Naive B cell (primary cell): ENCODE measurements around the gene RCOR3. TPM values are rescaled to one million over a fixed set of nuclear protein-coding genes. Genes with fewer than 3 reads are reported as not detected.
A peak's percentile ranks its signal among the peaks of the same experiment; 100 is the strongest.

ENCODE experiments used
- ATAC-seq, 2 donors: fragments of 150-1000 bp; cut with Tn5 transposase; 2 replicates each; pipeline ENCODE4 v1.10.0; 2021; ENCODE audit warnings: low read depth in 2 of 2, mild to moderate bottlenecking in 2 of 2, moderate library complexity in 2 of 2
- DNase-seq: peaks from one replicate; pipeline ENCODE4 v3.0.0; 2022
- H3K27ac Mint-ChIP-seq, 6 donors: one replicate each; pipeline ENCODE4 v1.8.0; 2020 to 2022; ENCODE audit warnings: mild to moderate bottlenecking in 6 of 6, mixed read lengths in 6 of 6, moderate library complexity in 5 of 6, inconsistent platforms in 2 of 6
- H3K27me3 Mint-ChIP-seq, 3 donors: one replicate each; pipeline ENCODE4 v1.8.0; 2021 to 2022; ENCODE audit warnings: mixed read lengths in 3 of 3, mild to moderate bottlenecking in 1 of 3
- H3K36me3 Mint-ChIP-seq, 2 donors: one replicate each; pipeline ENCODE4 v1.8.0; 2020 to 2022; ENCODE audit warnings: mixed read lengths in 2 of 2, inconsistent platforms in 1 of 2, mild to moderate bottlenecking in 1 of 2
- H3K4me1 Mint-ChIP-seq, 3 donors: one replicate each; pipeline ENCODE4 v1.8.0; 2020 to 2022; ENCODE audit warnings: mixed read lengths in 3 of 3, inconsistent platforms in 1 of 3, mild to moderate bottlenecking in 1 of 3, moderate library complexity in 1 of 3
- H3K4me3 Mint-ChIP-seq, 8 donors: one replicate each; pipeline ENCODE4 v1.8.0; 2020 to 2022; ENCODE audit warnings: mild to moderate bottlenecking in 8 of 8, mixed read lengths in 8 of 8, moderate library complexity in 8 of 8, inconsistent platforms in 2 of 8
- H3K9me3 Mint-ChIP-seq, 7 donors: one replicate each; pipeline ENCODE4 v1.8.0; 2020 to 2022; ENCODE audit warnings: mixed read lengths in 7 of 7, mild to moderate bottlenecking in 5 of 7, inconsistent platforms in 2 of 7, moderate library complexity in 1 of 7
- polyA plus RNA-seq, 6 donors: library from polyadenylated mRNA; unstranded; fragments of 300-500 nt; fragmentation: Illumina TruSeq; gene quantifications; one replicate each; pipeline ENCODE4 v1.2.3, GENCODE V29; 2021; ENCODE audit warnings: low read depth in 6 of 6

The RCOR3 gene
- polyA plus RNA-seq, 6 donors from 2014 or later = 16.6 to 43.1 (median 29.5) TPM

GRCh38 chr1:211279340-211279739 is 20.2 kb downstream of the RCOR3 start:
- H3K9me3 Mint-ChIP-seq = no peaks in the 10 kb centered on the region
- no peak for ATAC-seq
- no peak overlapping the region for H3K4me3 Mint-ChIP-seq
- no peaks in the 10 kb centered on the region for H3K36me3 Mint-ChIP-seq
- H3K4me1 Mint-ChIP-seq = no peaks in the 10 kb centered on the region
- peak overlapping the region in 1 of 6 donors; percentile 18 for H3K27ac Mint-ChIP-seq
- no peaks in the 10 kb centered on the region for H3K27me3 Mint-ChIP-seq
- DNase-seq = no peak

- Mint-ChIP-seq H3K36me3 (peaks cover 0 to 13% of the 10 kb centered on the region in 2 donors), H3K27ac (no peak overlapping the region), H3K9me3 (no peaks in the 10 kb centered on the region), H3K4me3 (no peak overlapping the region), H3K4me1 (no peaks in the 10 kb centered on the region), H3K27me3 (no peaks in the 10 kb centered on the region)
- DNase-seq = no peak
- no peak for ATAC-seq
These were observed 21.7 kb downstream of the RCOR3 start for GRCh38 chr1:211280910-211281309.

- peaks cover 0 to 15% of the 10 kb centered on the region in 2 donors for H3K36me3 Mint-ChIP-seq
- no peak overlapping the region for H3K27ac Mint-ChIP-seq
- DNase-seq (no peak), ATAC-seq (no peak)
- H3K4me1 Mint-ChIP-seq = no peaks in the 10 kb centered on the region
- H3K27me3 Mint-ChIP-seq = no peaks in the 10 kb centered on the region
- H3K9me3 Mint-ChIP-seq = no peaks in the 10 kb centered on the region
- no peak overlapping the region for H3K4me3 Mint-ChIP-seq
These were observed 22.3 kb downstream of the RCOR3 start for GRCh38 chr1:211281320-211282022.

- Mint-ChIP-seq H3K4me1 (peaks cover 4 to 5% (median 4%) of the 10 kb centered on the region in 3 donors), H3K27me3 (no peaks in the 10 kb centered on the region), H3K36me3 (peaks cover 0 to 15% of the 10 kb centered on the region in 2 donors), H3K4me3 (no peak overlapping the region), H3K27ac (no peak overlapping the region), H3K9me3 (no peaks in the 10 kb centered on the region)
- ATAC-seq = no peak
- DNase-seq = no peak
These were observed 22.8 kb downstream of the RCOR3 start for GRCh38 chr1:211282023-211282373.

GRCh38 chr1:211285196-211285595 is 26.0 kb downstream of the RCOR3 start:
- no peak overlapping the region for H3K4me3 Mint-ChIP-seq
- H3K27me3 Mint-ChIP-seq = no peaks in the 10 kb centered on the region
- no peaks in the 10 kb centered on the region for H3K9me3 Mint-ChIP-seq
- DNase-seq (no peak), ATAC-seq (no peak)
- peaks cover 8 to 10% (median 8%) of the 10 kb centered on the region in 3 donors for H3K4me1 Mint-ChIP-seq
- no peak overlapping the region for H3K27ac Mint-ChIP-seq
- peaks cover 10 to 24% of the 10 kb centered on the region in 2 donors for H3K36me3 Mint-ChIP-seq

- Mint-ChIP-seq H3K36me3 (peaks cover 24 to 26% of the 10 kb centered on the region in 2 donors), H3K27ac (peak overlapping the region in 1 of 6 donors; percentile 41), H3K9me3 (no peaks in the 10 kb centered on the region), H3K4me3 (no peak overlapping the region), H3K4me1 (peaks cover 8 to 13% (median 10%) of the 10 kb centered on the region in 3 donors), H3K27me3 (no peaks in the 10 kb centered on the region)
- ATAC-seq (no peak), DNase-seq (no peak)
These were observed 28.1 kb downstream of the RCOR3 start for GRCh38 chr1:211287218-211287617.

GRCh38 chr1:211292411-211292810 is 33.2 kb downstream of the RCOR3 start:
- Mint-ChIP-seq H3K4me1 (peaks cover 0 to 11% (median 1%) of the 10 kb centered on the region in 3 donors), H3K27ac (no peak overlapping the region), H3K9me3 (no peaks in the 10 kb centered on the region), H3K27me3 (no peaks in the 10 kb centered on the region), H3K4me3 (no peak overlapping the region), H3K36me3 (peaks cover 16 to 42% of the 10 kb centered on the region in 2 donors)
- DNase-seq (no peak), ATAC-seq (no peak)

- no peak overlapping the region for H3K4me3 Mint-ChIP-seq
- no peaks in the 10 kb centered on the region for H3K9me3 Mint-ChIP-seq
- no peaks in the 10 kb centered on the region for H3K27me3 Mint-ChIP-seq
- DNase-seq = no peak
- no peak overlapping the region for H3K27ac Mint-ChIP-seq
- peaks cover 28 to 55% of the 10 kb centered on the region in 2 donors for H3K36me3 Mint-ChIP-seq
- ATAC-seq = no peak
- peaks cover 0 to 8% (median 6%) of the 10 kb centered on the region in 3 donors for H3K4me1 Mint-ChIP-seq
These were observed 37.2 kb downstream of the RCOR3 start for GRCh38 chr1:211296396-211296795.

- no peaks in the 10 kb centered on the region for H3K27me3 Mint-ChIP-seq
- no peak for DNase-seq
- peaks cover 18 to 24% of the 10 kb centered on the region in 2 donors for H3K36me3 Mint-ChIP-seq
- no peak overlapping the region for H3K4me3 Mint-ChIP-seq
- ATAC-seq = no peak
- H3K4me1 Mint-ChIP-seq = peaks cover 0 to 6% (median 0%) of the 10 kb centered on the region in 3 donors
- peak overlapping the region in 1 of 6 donors; percentile 6 for H3K27ac Mint-ChIP-seq
- H3K9me3 Mint-ChIP-seq = no peaks in the 10 kb centered on the region
These were observed 45.9 kb downstream of the RCOR3 start for GRCh38 chr1:211305044-211305443.

GRCh38 chr1:211309617-211310016 is 50.5 kb downstream of the RCOR3 start:
- H3K27ac Mint-ChIP-seq = peak overlapping the region in 3 of 6 donors; percentile 35 to 67 (median 48)
- ATAC-seq (no peak), DNase-seq (no peak)
- H3K4me1 Mint-ChIP-seq = no peaks in the 10 kb centered on the region
- no peaks in the 10 kb centered on the region for H3K27me3 Mint-ChIP-seq
- H3K4me3 Mint-ChIP-seq = no peak overlapping the region
- H3K36me3 Mint-ChIP-seq = peaks cover 10 to 14% of the 10 kb centered on the region in 2 donors
- no peaks in the 10 kb centered on the region for H3K9me3 Mint-ChIP-seq

GRCh38 chr1:211313392-211313791 is 54.2 kb downstream of the RCOR3 start:
- no peaks in the 10 kb centered on the region for H3K9me3 Mint-ChIP-seq
- no peak for ATAC-seq
- no peaks in the 10 kb centered on the region for H3K27me3 Mint-ChIP-seq
- no peaks in the 10 kb centered on the region for H3K4me1 Mint-ChIP-seq
- H3K36me3 Mint-ChIP-seq = peaks cover 10% of the 10 kb centered on the region in 2 donors
- no peak overlapping the region for H3K4me3 Mint-ChIP-seq
- H3K27ac Mint-ChIP-seq = peak overlapping the region in 3 of 6 donors; percentile 56 to 63 (median 57)
- no peak for DNase-seq

- DNase-seq (no peak), ATAC-seq (no peak)
- H3K27me3 Mint-ChIP-seq = no peaks in the 10 kb centered on the region
- peaks cover under 1 to 1% of the 10 kb centered on the region in 2 donors for H3K36me3 Mint-ChIP-seq
- H3K27ac Mint-ChIP-seq = no peak overlapping the region
- no peaks in the 10 kb centered on the region for H3K9me3 Mint-ChIP-seq
- peaks cover 4 to 6% (median 5%) of the 10 kb centered on the region in 3 donors for H3K4me1 Mint-ChIP-seq
- H3K4me3 Mint-ChIP-seq = no peak overlapping the region
These were observed 59.6 kb downstream of the RCOR3 start for GRCh38 chr1:211318576-211319280.

- H3K4me3 Mint-ChIP-seq = no peak overlapping the region
- no peak for ATAC-seq
- peaks cover 10 to 13% (median 13%) of the 10 kb centered on the region in 3 donors for H3K4me1 Mint-ChIP-seq
- no peaks in the 10 kb centered on the region for H3K27me3 Mint-ChIP-seq
- H3K36me3 Mint-ChIP-seq = no peaks in the 10 kb centered on the region
- no peak for DNase-seq
- H3K9me3 Mint-ChIP-seq = no peaks in the 10 kb centered on the region
- no peak overlapping the region for H3K27ac Mint-ChIP-seq
These were observed 60.7 kb downstream of the RCOR3 start for GRCh38 chr1:211319892-211320291.

GRCh38 chr1:211320980-211321379 is 61.8 kb downstream of the RCOR3 start:
- DNase-seq (no peak), ATAC-seq (no peak)
- H3K27me3 Mint-ChIP-seq = no peaks in the 10 kb centered on the region
- no peak overlapping the region for H3K27ac Mint-ChIP-seq
- no peaks in the 10 kb centered on the region for H3K36me3 Mint-ChIP-seq
- no peaks in the 10 kb centered on the region for H3K9me3 Mint-ChIP-seq
- peaks cover 16 to 24% (median 23%) of the 10 kb centered on the region in 3 donors for H3K4me1 Mint-ChIP-seq
- no peak overlapping the region for H3K4me3 Mint-ChIP-seq
